Breast epithelium (tissue), 3 donors: ENCODE data around the gene TXN2.

ENCODE experiments used
- POLR2A ChIP-seq: fragments of 450-650 bp; IDR thresholded peaks from one replicate; pipeline ENCODE4 v1.6.1; 2016; ENCODE audit warnings: antibody characterized with exemption, mild to moderate bottlenecking, moderate library complexity
- POLR2AphosphoS5 ChIP-seq, 3 donors: sonication (generic); formaldehyde crosslinking; IDR thresholded peaks; one replicate each; pipeline ENCODE4 v1.6.1; 2017; ENCODE audit warnings: antibody characterized with exemption in 3 of 3
- TF ChIP-seq, protein P1 (sequence below), 3 donors: fragments of 450-650 bp; IDR thresholded peaks; one replicate each; pipeline ENCODE4 v1.5.1; 2016 to 2017; ENCODE audit warnings: antibody characterized with exemption in 3 of 3, mild to moderate bottlenecking in 3 of 3, moderate library complexity in 3 of 3

- TF ChIP-seq, protein P1, sequence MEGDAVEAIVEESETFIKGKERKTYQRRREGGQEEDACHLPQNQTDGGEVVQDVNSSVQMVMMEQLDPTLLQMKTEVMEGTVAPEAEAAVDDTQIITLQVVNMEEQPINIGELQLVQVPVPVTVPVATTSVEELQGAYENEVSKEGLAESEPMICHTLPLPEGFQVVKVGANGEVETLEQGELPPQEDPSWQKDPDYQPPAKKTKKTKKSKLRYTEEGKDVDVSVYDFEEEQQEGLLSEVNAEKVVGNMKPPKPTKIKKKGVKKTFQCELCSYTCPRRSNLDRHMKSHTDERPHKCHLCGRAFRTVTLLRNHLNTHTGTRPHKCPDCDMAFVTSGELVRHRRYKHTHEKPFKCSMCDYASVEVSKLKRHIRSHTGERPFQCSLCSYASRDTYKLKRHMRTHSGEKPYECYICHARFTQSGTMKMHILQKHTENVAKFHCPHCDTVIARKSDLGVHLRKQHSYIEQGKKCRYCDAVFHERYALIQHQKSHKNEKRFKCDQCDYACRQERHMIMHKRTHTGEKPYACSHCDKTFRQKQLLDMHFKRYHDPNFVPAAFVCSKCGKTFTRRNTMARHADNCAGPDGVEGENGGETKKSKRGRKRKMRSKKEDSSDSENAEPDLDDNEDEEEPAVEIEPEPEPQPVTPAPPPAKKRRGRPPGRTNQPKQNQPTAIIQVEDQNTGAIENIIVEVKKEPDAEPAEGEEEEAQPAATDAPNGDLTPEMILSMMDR (IDR thresholded peaks at IDR 0.05), result peak; percentile 45 to 94 (median 93)
- peak in 2 of 3 donors; percentile 69 to 80 for TF ChIP-seq POLR2AphosphoS5 (IDR thresholded peaks at IDR 0.05)
- no peak for TF ChIP-seq POLR2A
Observed at GRCh38 chr22:36470162-36470993, 11.1 kb downstream of the TXN2 start.
